Panc1 (cell line): Measurements from ENCODE around the gene GCKR. TPM values are rescaled to one million over a fixed set of nuclear protein-coding genes. Genes with fewer than 3 reads are reported as not detected.

Experiments used
- ATAC-seq: fragments of 200-7000 bp; cut with Tn5 transposase; 2 replicates; pipeline ENCODE4 v1.9.1; 2020; ENCODE audit warnings: mild to moderate bottlenecking, moderate library complexity
- BruUV-seq: library from RNA; stranded (reverse); fragments of 400-500 nt; replicated peaks from 2 replicates; lab custom pipeline; 2021; lab: Mats Ljungman, UMichigan
- CTCF ChIA-PET: fragments of 300-600 bp; sonication (Branson Sonifier 250); formaldehyde crosslinking; loops from one replicate; lab custom pipeline; 2022; ENCODE audit warnings: antibody characterized with exemption; lab: Charles Lee
- POLR2A ChIA-PET: fragments of 300-600 bp; sonication (Branson Sonifier 250); formaldehyde crosslinking; loops from one replicate; lab custom pipeline; 2022; ENCODE audit warnings: antibody characterized with exemption; lab: Charles Lee
- DNase-seq: peaks from one replicate; pipeline ENCODE4 v3.0.0-alpha.2; 2010; ENCODE audit warnings: low read depth, low spot score
- H3K27ac ChIP-seq: 2 replicates; pipeline ENCODE4 v1.5.1; 2011; ENCODE audit warnings: mild to moderate bottlenecking, low read length, inconsistent platforms
- H3K27me3 ChIP-seq: fragments of 200-500 bp; sonication (Bioruptor generic); 2 replicates; pipeline ENCODE4 v1.6.0; 2014; ENCODE audit warnings: low read length, inconsistent platforms; ENCODE audit not compliant: control insufficient read depth, insufficient read depth
- H3K36me3 ChIP-seq: fragments of 200-500 bp; sonication (Bioruptor generic); 2 replicates; pipeline ENCODE4 v1.5.1; 2014; ENCODE audit warnings: inconsistent platforms, mild to moderate bottlenecking, low read length, moderate library complexity; ENCODE audit not compliant: control insufficient read depth, insufficient read depth
- H3K4me1 ChIP-seq: 2 replicates; pipeline ENCODE4 v1.5.1; 2011; ENCODE audit warnings: inconsistent platforms, mild to moderate bottlenecking, low read length, moderate library complexity; ENCODE audit not compliant: control insufficient read depth, insufficient read depth
- H3K4me3 ChIP-seq, 2 experiments: 2 replicates each; pipeline ENCODE4 v1.5.1; 2011 to 2012; ENCODE audit warnings: low read depth in 2 of 2, low read length in 2 of 2, mild to moderate bottlenecking in 2 of 2, inconsistent platforms in 1 of 2, moderate library complexity in 1 of 2
- H3K9me3 ChIP-seq: fragments of 200-500 bp; sonication (Bioruptor generic); 2 replicates; pipeline ENCODE4 v1.5.1; 2014; ENCODE audit warnings: low read depth, mild to moderate bottlenecking, inconsistent platforms, low read length, moderate library complexity; ENCODE audit not compliant: control insufficient read depth, insufficient read depth
- POLR2AphosphoS5 ChIP-seq: IDR thresholded peaks from 2 replicates; pipeline ENCODE4 v1.6.1; 2012; ENCODE audit warnings: mild to moderate bottlenecking, low read depth, low read length, moderate library complexity
- SIN3A ChIP-seq: IDR thresholded peaks from 2 replicates; pipeline ENCODE4 v1.6.1; 2012; ENCODE audit warnings: low read depth, mild to moderate bottlenecking, low read length, moderate library complexity, borderline replicate concordance; ENCODE audit not compliant: insufficient read depth
- TCF7L2 ChIP-seq: IDR thresholded peaks from 2 replicates; pipeline ENCODE4 v1.6.1; 2011; ENCODE audit warnings: mild to moderate bottlenecking, low read depth, low read length, inconsistent platforms
- in situ Hi-C: cut with HindIII; loops from 2 replicates; pipeline ENCODE4 v1.10.0; 2016; ENCODE audit warnings: low sequenced_read_pairs, low pct_unique_long_range_greater_than_20kb
- intact Hi-C: fragments of 100-400 bp; cut with micrococcal nuclease; formaldehyde crosslinking; loops from one replicate; pipeline ENCODE4 v1.10.0; 2022; ENCODE audit not compliant: unreplicated experiment
- total RNA-seq: library from RNA; stranded (reverse); gene quantifications from one replicate; pipeline ENCODE4 v1.2.1, GENCODE V29; 2021; ENCODE audit not compliant: unreplicated experiment
- TF ChIP-seq, protein P1 (sequence below): fragments of 450-650 bp; IDR thresholded peaks from 2 replicates; pipeline ENCODE4 v1.5.1; 2017; ENCODE audit warnings: mild to moderate bottlenecking
- TF ChIP-seq, protein P2 (sequence below), 2 experiments: IDR thresholded peaks; 2 replicates each; pipeline ENCODE4 v1.6.1; 2011 to 2012; ENCODE audit warnings: low read depth in 2 of 2, control low read depth in 1 of 2, low read length in 1 of 2, mild to moderate bottlenecking in 1 of 2, moderate library complexity in 1 of 2; ENCODE audit not compliant: insufficient read depth in 1 of 2

Gene GCKR
- total RNA-seq, 1 experiment from 2014 or later, result 0.33 TPM

GRCh38 chr2:27544143-27544821 is 47.6 kb downstream of the GCKR start:
- BruUV-seq, result no TSS peak
- H3K27ac ChIP-seq, result no peak overlapping the region
- no peaks in the 10 kb centered on the region for H3K4me1 ChIP-seq
- DNase-seq, result no peak
- in situ Hi-C loops (no loop called here), intact Hi-C loops (no loop called here)
- TF ChIP-seq POLR2AphosphoS5, result no peak
- TF ChIP-seq, protein P1, sequence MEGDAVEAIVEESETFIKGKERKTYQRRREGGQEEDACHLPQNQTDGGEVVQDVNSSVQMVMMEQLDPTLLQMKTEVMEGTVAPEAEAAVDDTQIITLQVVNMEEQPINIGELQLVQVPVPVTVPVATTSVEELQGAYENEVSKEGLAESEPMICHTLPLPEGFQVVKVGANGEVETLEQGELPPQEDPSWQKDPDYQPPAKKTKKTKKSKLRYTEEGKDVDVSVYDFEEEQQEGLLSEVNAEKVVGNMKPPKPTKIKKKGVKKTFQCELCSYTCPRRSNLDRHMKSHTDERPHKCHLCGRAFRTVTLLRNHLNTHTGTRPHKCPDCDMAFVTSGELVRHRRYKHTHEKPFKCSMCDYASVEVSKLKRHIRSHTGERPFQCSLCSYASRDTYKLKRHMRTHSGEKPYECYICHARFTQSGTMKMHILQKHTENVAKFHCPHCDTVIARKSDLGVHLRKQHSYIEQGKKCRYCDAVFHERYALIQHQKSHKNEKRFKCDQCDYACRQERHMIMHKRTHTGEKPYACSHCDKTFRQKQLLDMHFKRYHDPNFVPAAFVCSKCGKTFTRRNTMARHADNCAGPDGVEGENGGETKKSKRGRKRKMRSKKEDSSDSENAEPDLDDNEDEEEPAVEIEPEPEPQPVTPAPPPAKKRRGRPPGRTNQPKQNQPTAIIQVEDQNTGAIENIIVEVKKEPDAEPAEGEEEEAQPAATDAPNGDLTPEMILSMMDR, result no peak
- no peak for TF ChIP-seq SIN3A
- no peak for TF ChIP-seq TCF7L2
- TF ChIP-seq, protein P2, sequence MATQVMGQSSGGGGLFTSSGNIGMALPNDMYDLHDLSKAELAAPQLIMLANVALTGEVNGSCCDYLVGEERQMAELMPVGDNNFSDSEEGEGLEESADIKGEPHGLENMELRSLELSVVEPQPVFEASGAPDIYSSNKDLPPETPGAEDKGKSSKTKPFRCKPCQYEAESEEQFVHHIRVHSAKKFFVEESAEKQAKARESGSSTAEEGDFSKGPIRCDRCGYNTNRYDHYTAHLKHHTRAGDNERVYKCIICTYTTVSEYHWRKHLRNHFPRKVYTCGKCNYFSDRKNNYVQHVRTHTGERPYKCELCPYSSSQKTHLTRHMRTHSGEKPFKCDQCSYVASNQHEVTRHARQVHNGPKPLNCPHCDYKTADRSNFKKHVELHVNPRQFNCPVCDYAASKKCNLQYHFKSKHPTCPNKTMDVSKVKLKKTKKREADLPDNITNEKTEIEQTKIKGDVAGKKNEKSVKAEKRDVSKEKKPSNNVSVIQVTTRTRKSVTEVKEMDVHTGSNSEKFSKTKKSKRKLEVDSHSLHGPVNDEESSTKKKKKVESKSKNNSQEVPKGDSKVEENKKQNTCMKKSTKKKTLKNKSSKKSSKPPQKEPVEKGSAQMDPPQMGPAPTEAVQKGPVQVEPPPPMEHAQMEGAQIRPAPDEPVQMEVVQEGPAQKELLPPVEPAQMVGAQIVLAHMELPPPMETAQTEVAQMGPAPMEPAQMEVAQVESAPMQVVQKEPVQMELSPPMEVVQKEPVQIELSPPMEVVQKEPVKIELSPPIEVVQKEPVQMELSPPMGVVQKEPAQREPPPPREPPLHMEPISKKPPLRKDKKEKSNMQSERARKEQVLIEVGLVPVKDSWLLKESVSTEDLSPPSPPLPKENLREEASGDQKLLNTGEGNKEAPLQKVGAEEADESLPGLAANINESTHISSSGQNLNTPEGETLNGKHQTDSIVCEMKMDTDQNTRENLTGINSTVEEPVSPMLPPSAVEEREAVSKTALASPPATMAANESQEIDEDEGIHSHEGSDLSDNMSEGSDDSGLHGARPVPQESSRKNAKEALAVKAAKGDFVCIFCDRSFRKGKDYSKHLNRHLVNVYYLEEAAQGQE (IDR thresholded peaks at IDR 0.05; ENCODE audit: insufficient read depth in 1 of 2, low read depth in 2 of 2, low read length in 1 of 2), result no peak
- POLR2A ChIA-PET, result interaction anchor here (0.5 kb wide), 1 partner anchor 1195 kb away, joined by 15 read pairs; no protein-coding TSS in a partner anchor
- no peaks in the 10 kb centered on the region for H3K27me3 ChIP-seq
- CTCF ChIA-PET, result no interaction called here
- no peak overlapping the region for H3K4me3 ChIP-seq
- H3K9me3 ChIP-seq, result no peaks in the 10 kb centered on the region
- no peak for ATAC-seq
- H3K36me3 ChIP-seq, result no peaks in the 10 kb centered on the region

- no peak overlapping the region for H3K4me3 ChIP-seq
- DNase-seq (no peak), ATAC-seq (no peak)
- in situ Hi-C loops, result no loop called here
- CTCF ChIA-PET, result no interaction called here
- H3K9me3 ChIP-seq, result no peaks in the 10 kb centered on the region
- TF ChIP-seq SIN3A (no peak), TCF7L2 (no peak), POLR2AphosphoS5 (no peak)
- TF ChIP-seq, protein P2 (IDR thresholded peaks at IDR 0.05; ENCODE audit: insufficient read depth in 1 of 2, low read depth in 2 of 2, low read length in 1 of 2), result no peak
- TF ChIP-seq, protein P1, result no peak
- H3K36me3 ChIP-seq, result no peaks in the 10 kb centered on the region
- H3K27ac ChIP-seq, result no peak overlapping the region
- intact Hi-C loops, result no loop called here
- H3K27me3 ChIP-seq, result no peaks in the 10 kb centered on the region
- H3K4me1 ChIP-seq, result no peaks in the 10 kb centered on the region
- no TSS peak for BruUV-seq
- POLR2A ChIA-PET, result no interaction called here
Measured at GRCh38 chr2:27545348-27546141, 48.9 kb downstream of the GCKR start.
